Ascending aorta (tissue), 2 donors: Measurements from ENCODE around the gene PDIA2. TPM values are rescaled to one million over a fixed set of nuclear protein-coding genes. Genes with fewer than 3 reads are reported as not detected.
"Not testable (repeated sequence)": the region's sequence is repeated elsewhere in the genome, so short reads cannot be mapped to it uniquely, and the experiment has no call there.

Source experiments
- DNase-seq, 2 donors: peaks; one replicate each; pipeline ENCODE4 v3.0.0-alpha.2; 2019; ENCODE audit warnings: low spot score in 2 of 2
- H3K27ac ChIP-seq, 2 donors: fragments of 200-600 bp; sonication (generic); one replicate each; pipeline ENCODE4 v1.5.1; 2016 to 2017; ENCODE audit warnings: mild to moderate bottlenecking in 1 of 2
- H3K27me3 ChIP-seq: fragments of 200-600 bp; sonication (generic); one replicate; pipeline ENCODE4 v1.5.1; 2017
- H3K36me3 ChIP-seq, 2 donors: fragments of 200-600 bp; sonication (generic); one replicate each; pipeline ENCODE4 v1.5.1; 2016
- H3K4me1 ChIP-seq, 2 donors: fragments of 200-600 bp; sonication (generic); one replicate each; pipeline ENCODE4 v1.5.1; 2016 to 2017; ENCODE audit warnings: mild to moderate bottlenecking in 1 of 2
- H3K4me3 ChIP-seq, 2 donors: fragments of 200-600 bp; sonication (generic); one replicate each; pipeline ENCODE4 v1.5.1; 2016 to 2017; ENCODE audit warnings: mild to moderate bottlenecking in 1 of 2
- H3K9me3 ChIP-seq, 2 donors: fragments of 200-600 bp; sonication (generic); one replicate each; pipeline ENCODE4 v1.5.1; 2016
- CTCF ChIP-seq, 3 experiments: fragments of 200-600 bp in 2 of 3; fragments of 450-650 bp in 1 of 3; sonication (generic) in 2 of 3; IDR thresholded peaks; one replicate each; pipeline ENCODE4 v1.5.1; 2016 to 2019; ENCODE audit warnings: antibody characterized with exemption in 3 of 3, mild to moderate bottlenecking in 1 of 3, moderate library complexity in 1 of 3
- intact Hi-C: fragments of 100-400 bp; cut with DNase I; formaldehyde crosslinking; loops from one replicate; pipeline ENCODE4 v1.15.1; 2023
- total RNA-seq: library from RNA; depleted of rRNA; stranded (reverse); fragments of >200 nt; gene quantifications from one replicate; pipeline ENCODE4 v1.1.0, GENCODE V29; 2016

PDIA2 gene
- total RNA-seq, 1 donor from 2014 or later, result not detected

GRCh38 chr16:264440-264951, 18.5 kb upstream of the PDIA2 start:
- intact Hi-C loops, result no loop called here
- Histone ChIP-seq H3K4me3 (no peak overlapping the region), H3K4me1 (no peaks in the 10 kb centered on the region), H3K27me3 (no peaks in the 10 kb centered on the region), H3K36me3 (peaks cover 48 to 60% of the 10 kb centered on the region in 2 donors), H3K27ac (no peak overlapping the region), H3K9me3 (no peaks in the 10 kb centered on the region)
- DNase-seq, result no peak
- TF ChIP-seq CTCF (IDR thresholded peaks at IDR 0.05), result no peak

GRCh38 chr16:265002-265529, 17.9 kb upstream of the PDIA2 start:
- DNase-seq, result no peak
- Histone ChIP-seq H3K36me3 (peaks cover 42 to 55% of the 10 kb centered on the region in 2 donors), H3K4me1 (no peaks in the 10 kb centered on the region), H3K4me3 (no peak overlapping the region), H3K9me3 (no peaks in the 10 kb centered on the region), H3K27me3 (no peaks in the 10 kb centered on the region), H3K27ac (no peak overlapping the region)
- TF ChIP-seq CTCF (IDR thresholded peaks at IDR 0.05), result no peak
- intact Hi-C loops, result no loop called here

GRCh38 chr16:265711-266110, 17.3 kb upstream of the PDIA2 start:
- Histone ChIP-seq H3K27ac (no peak overlapping the region), H3K36me3 (peaks cover 39 to 48% of the 10 kb centered on the region in 2 donors), H3K4me1 (no peaks in the 10 kb centered on the region), H3K9me3 (no peaks in the 10 kb centered on the region), H3K27me3 (no peaks in the 10 kb centered on the region), H3K4me3 (no peak overlapping the region)
- DNase-seq, result no peak
- intact Hi-C loops, result no loop called here
- no peak for TF ChIP-seq CTCF (IDR thresholded peaks at IDR 0.05)

GRCh38 chr16:266258-267164, 16.5 kb upstream of the PDIA2 start:
- Histone ChIP-seq H3K27me3 (no peaks in the 10 kb centered on the region), H3K4me1 (no peaks in the 10 kb centered on the region), H3K9me3 (no peaks in the 10 kb centered on the region), H3K27ac (no peak overlapping the region), H3K4me3 (no peak overlapping the region), H3K36me3 (peaks cover 33 to 40% of the 10 kb centered on the region in 2 donors)
- TF ChIP-seq CTCF (IDR thresholded peaks at IDR 0.05), result no peak
- intact Hi-C loops, result no loop called here
- no peak for DNase-seq

- H3K27me3 ChIP-seq, DNase-seq, H3K27ac ChIP-seq, intact Hi-C loops, H3K9me3 ChIP-seq, H3K4me3 ChIP-seq, H3K4me1 ChIP-seq: not testable (repeated sequence)
- peaks cover 22 to 30% of the 10 kb centered on the region in 2 donors for H3K36me3 ChIP-seq
Measured at GRCh38 chr16:267562-267961, 15.4 kb upstream of the PDIA2 start.
